Ureter (tissue), 1 donor: Measurements from ENCODE around the gene TAMM41. TPM values are rescaled to one million over a fixed set of nuclear protein-coding genes. Genes with fewer than 3 reads are reported as not detected.
"Not testable (repeated sequence)": the region's sequence is repeated elsewhere in the genome, so short reads cannot be mapped to it uniquely, and the experiment has no call there.

Experiments
- DNase-seq: peaks from one replicate; pipeline ENCODE4 v3.0.0-alpha.2; 2020; ENCODE audit warnings: low spot score
- total RNA-seq: library from RNA; stranded (reverse); gene quantifications from one replicate; pipeline ENCODE4 v1.2.4, GENCODE V29; 2023
- donor health status: DM: yes; HTN: yes; CAD: no.

TAMM41 gene
- total RNA-seq, 1 donor from 2014 or later = 47.3 TPM

DNA sequence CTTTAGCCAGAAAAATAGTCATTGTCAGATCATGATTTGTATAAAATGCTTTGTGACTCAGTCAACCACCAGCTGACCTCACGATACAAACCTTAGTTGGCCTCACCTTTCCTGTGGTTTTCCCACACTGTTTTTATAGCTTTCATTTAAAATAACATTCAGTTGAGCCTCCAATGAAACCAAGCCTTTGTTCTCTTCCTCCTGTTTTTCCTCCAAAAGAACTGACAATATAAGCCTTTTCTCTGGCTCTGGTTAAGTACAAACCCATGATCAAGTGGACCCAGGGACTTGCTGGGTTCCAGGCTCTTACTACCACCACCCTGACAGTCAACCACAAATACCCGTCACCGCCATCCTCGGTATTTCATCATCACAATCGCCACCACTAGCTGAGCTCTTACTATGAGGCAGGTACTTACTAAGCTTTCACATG lies 81.7 kb downstream of the TAMM41 start:
- no peak for DNase-seq

DNA sequence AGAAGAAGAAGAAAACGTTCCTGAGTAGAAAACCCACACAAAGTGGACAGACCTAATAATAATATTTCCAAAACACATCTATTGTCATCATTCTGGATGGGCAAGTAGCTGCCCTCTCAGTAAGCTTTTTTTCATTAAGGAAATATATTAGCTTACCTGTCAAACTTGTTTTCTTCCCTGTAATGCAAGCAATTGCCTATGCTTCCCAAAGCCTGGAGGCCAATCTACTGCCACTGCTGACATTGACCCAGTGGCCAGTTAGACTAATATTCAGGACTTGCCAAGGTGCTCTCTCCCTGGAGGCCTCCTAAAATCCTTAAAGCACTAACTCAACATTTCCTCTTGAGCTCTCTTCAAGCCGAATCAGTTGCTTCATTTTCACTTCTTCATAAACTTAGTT lies 86.7 kb downstream of the TAMM41 start:
- no peak for DNase-seq

GRCh38 chr3:11757929-11758328 lies 88.8 kb downstream of the TAMM41 start:
- DNase-seq = no peak

GRCh38 chr3:11757441-11757875 lies 89.2 kb downstream of the TAMM41 start:
- DNase-seq = no peak

DNA sequence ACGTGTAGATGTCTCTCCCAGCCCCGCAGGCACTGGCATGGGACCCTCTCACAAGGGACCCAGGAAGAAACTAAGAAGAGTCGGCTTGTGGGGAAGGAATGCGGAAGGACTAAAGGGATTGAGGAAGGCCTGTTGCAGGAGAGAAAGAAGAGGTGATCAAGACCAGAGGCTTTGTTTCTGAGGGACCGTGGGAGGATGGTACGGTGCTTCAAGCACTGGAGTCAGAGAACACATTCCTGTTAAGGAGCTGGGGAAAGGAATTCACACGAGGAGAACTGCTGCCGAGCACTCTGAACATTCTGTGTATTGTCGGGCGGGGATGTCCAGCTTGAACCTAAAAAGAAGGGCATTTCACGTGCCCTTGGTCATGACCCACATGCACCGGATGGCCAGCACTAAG lies 91.4 kb downstream of the TAMM41 start:
- no peak for DNase-seq

GRCh38 chr3:11752254-11752653 lies 94.4 kb downstream of the TAMM41 start:
- DNase-seq = not testable (repeated sequence)

DNA sequence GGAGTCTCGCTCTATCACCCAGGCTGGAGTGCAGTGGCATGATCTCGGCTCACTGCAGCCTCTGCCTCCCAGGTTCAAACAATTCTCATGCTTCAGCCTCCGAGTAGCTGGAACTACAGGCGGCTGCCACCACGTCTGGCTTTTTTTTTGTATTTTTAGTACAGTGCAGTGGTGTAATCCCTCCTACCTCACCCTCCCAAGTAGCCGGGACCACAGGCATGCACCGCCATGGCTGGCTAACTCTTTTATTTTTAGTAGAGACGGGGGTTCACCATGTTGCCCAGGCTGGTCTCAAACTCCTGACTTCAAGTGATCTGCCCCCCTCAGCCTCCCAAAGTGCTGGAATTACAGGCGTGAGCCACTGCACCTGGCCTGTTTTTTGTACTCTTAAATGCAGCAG lies 98.4 kb downstream of the TAMM41 start:
- not testable (repeated sequence) for DNase-seq

Other genes with a start within 250 kb of the TAMM41 start
- 88.3 TPM for gene VGLL4, start 203.0 kb downstream of the TAMM41 start, total RNA-seq
- gene SYN2, start 157.5 kb upstream of the TAMM41 start, total RNA-seq = 4.0 TPM